ENCODE measurements around the gene NAALAD2. TPM values are rescaled to one million over a fixed set of nuclear protein-coding genes. Genes with fewer than 3 reads are reported as not detected.
"Not testable (repeated sequence)": the region's sequence is repeated elsewhere in the genome, so short reads cannot be mapped to it uniquely, and the experiment has no call there.

The NAALAD2 gene
- total RNA-seq, 1 experiment from 2014 or later: 142 TPM

- DNase-seq: no peak
- no peaks in the 10 kb centered on the region for H3K27me3 Mint-ChIP-seq (ENCODE audit: insufficient read depth, unreplicated experiment)
- Histone ChIP-seq H3K4me3 (ENCODE audit: low read depth, low read length) (no peak overlapping the region), H3K4me1 (no peaks in the 10 kb centered on the region), H3K9me3 (no peaks in the 10 kb centered on the region), H3K27me3 (replicated peaks; ENCODE audit: control insufficient read depth, insufficient read depth, low read length) (no peaks in the 10 kb centered on the region), H3K36me3 (ENCODE audit: control insufficient read depth, insufficient read depth, low read length) (no peaks in the 10 kb centered on the region; the same call in 1 of the 2 replicates)
- no TSS peak for BruUV-seq (replicated peaks)
- peaks cover 87% of the 10 kb centered on the region for H3K36me3 Mint-ChIP-seq (ENCODE audit: insufficient read depth, unreplicated experiment)
- peaks cover 13% of the 10 kb centered on the region for H3K4me1 Mint-ChIP-seq (ENCODE audit: low read depth, unreplicated experiment)
- no peaks in the 10 kb centered on the region for H3K9me3 Mint-ChIP-seq (ENCODE audit: unreplicated experiment)
- ChIA-PET POLR2A (no interaction called here), CTCF (no interaction called here)
- no peak for TF ChIP-seq CTCF (IDR thresholded peaks at IDR 0.05; ENCODE audit: insufficient read depth in 1 of 2, low read depth in 1 of 2, low read length in 1 of 2, severe bottlenecking in 1 of 2, unreplicated experiment in 1 of 2)
- H3K4me3 Mint-ChIP-seq (ENCODE audit: unreplicated experiment): no peak overlapping the region
- intact Hi-C loops (cut with micrococcal nuclease; ENCODE audit: unreplicated experiment): no loop called here
- H3K27ac Mint-ChIP-seq (ENCODE audit: unreplicated experiment): no peak overlapping the region
These were observed 67.9 kb downstream of the NAALAD2 start for GRCh38 chr11:90202342-90202741.

- H3K36me3 Mint-ChIP-seq (ENCODE audit: insufficient read depth, unreplicated experiment): peaks cover 87% of the 10 kb centered on the region
- no peaks in the 10 kb centered on the region for H3K27me3 Mint-ChIP-seq (ENCODE audit: insufficient read depth, unreplicated experiment)
- BruUV-seq (replicated peaks): no TSS peak
- intact Hi-C loops (cut with micrococcal nuclease; ENCODE audit: unreplicated experiment): loop anchor here (2.0 kb wide), 1 partner anchor 44 kb away; no protein-coding TSS in a partner anchor
- ChIA-PET CTCF (interaction anchor here (0.7 to 1.4 kb wide), 2 partner anchors 8 to 14 kb away, joined by 3 to 4 read pairs; no protein-coding TSS in a partner anchor), POLR2A (no interaction called here)
- Histone ChIP-seq H3K4me1 (no peaks in the 10 kb centered on the region), H3K36me3 (ENCODE audit: control insufficient read depth, insufficient read depth, low read length) (no peaks in the 10 kb centered on the region; the same call in 1 of the 2 replicates), H3K27me3 (replicated peaks; ENCODE audit: control insufficient read depth, insufficient read depth, low read length) (no peaks in the 10 kb centered on the region), H3K4me3 (ENCODE audit: low read depth, low read length) (no peak overlapping the region), H3K9me3 (no peaks in the 10 kb centered on the region)
- H3K9me3 Mint-ChIP-seq (ENCODE audit: unreplicated experiment): no peaks in the 10 kb centered on the region
- H3K4me1 Mint-ChIP-seq (ENCODE audit: low read depth, unreplicated experiment): peaks cover 7% of the 10 kb centered on the region
- H3K4me3 Mint-ChIP-seq (ENCODE audit: unreplicated experiment): no peak overlapping the region
- H3K27ac Mint-ChIP-seq (ENCODE audit: unreplicated experiment): peak overlapping the region; percentile 28
- no peak for DNase-seq
- TF ChIP-seq CTCF (IDR thresholded peaks at IDR 0.05; ENCODE audit: insufficient read depth in 1 of 2, low read depth in 1 of 2, low read length in 1 of 2, severe bottlenecking in 1 of 2, unreplicated experiment in 1 of 2): no peak
These were observed 69.9 kb downstream of the NAALAD2 start for GRCh38 chr11:90204407-90204806.

- DNase-seq: peak in 1 of 2 experiments; percentile 63
- Mint-ChIP-seq H3K9me3 (ENCODE audit: unreplicated experiment) (no peaks in the 10 kb centered on the region), H3K36me3 (ENCODE audit: insufficient read depth, unreplicated experiment) (peaks cover 89% of the 10 kb centered on the region), H3K4me1 (ENCODE audit: low read depth, unreplicated experiment) (peaks cover 7% of the 10 kb centered on the region), H3K27ac (ENCODE audit: unreplicated experiment) (peak overlapping the region; percentile 28), H3K4me3 (ENCODE audit: unreplicated experiment) (no peak overlapping the region), H3K27me3 (ENCODE audit: insufficient read depth, unreplicated experiment) (no peaks in the 10 kb centered on the region)
- Histone ChIP-seq H3K36me3 (ENCODE audit: control insufficient read depth, insufficient read depth, low read length) (no peaks in the 10 kb centered on the region; the same call in 1 of the 2 replicates), H3K9me3 (no peaks in the 10 kb centered on the region), H3K4me1 (no peaks in the 10 kb centered on the region), H3K27me3 (replicated peaks; ENCODE audit: control insufficient read depth, insufficient read depth, low read length) (no peaks in the 10 kb centered on the region), H3K4me3 (ENCODE audit: low read depth, low read length) (no peak overlapping the region)
- POLR2A ChIA-PET: no interaction called here
- CTCF ChIA-PET: interaction anchor here (0.7 to 1.4 kb wide), 2 partner anchors 8 to 15 kb away, joined by 3 to 4 read pairs; no protein-coding TSS in a partner anchor
- intact Hi-C loops (cut with micrococcal nuclease; ENCODE audit: unreplicated experiment): loop anchor here (1.0 to 2.0 kb wide), 4 partner anchors 11 to 254 kb away; no protein-coding TSS in a partner anchor
- BruUV-seq (replicated peaks): no TSS peak
- TF ChIP-seq CTCF (IDR thresholded peaks at IDR 0.05; ENCODE audit: insufficient read depth in 1 of 2, low read depth in 1 of 2, low read length in 1 of 2, severe bottlenecking in 1 of 2, unreplicated experiment in 1 of 2): peak; percentile 94 to 97
These were observed 70.6 kb downstream of the NAALAD2 start for GRCh38 chr11:90204832-90205646.

GRCh38 chr11:90207992-90208391 lies 73.5 kb downstream of the NAALAD2 start:
- H3K4me3 Mint-ChIP-seq (ENCODE audit: unreplicated experiment); H3K36me3 ChIP-seq (ENCODE audit: control insufficient read depth, insufficient read depth, low read length); H3K27me3 ChIP-seq (replicated peaks; ENCODE audit: control insufficient read depth, insufficient read depth, low read length); H3K9me3 ChIP-seq; H3K4me1 Mint-ChIP-seq (ENCODE audit: low read depth, unreplicated experiment); H3K27me3 Mint-ChIP-seq (ENCODE audit: insufficient read depth, unreplicated experiment); BruUV-seq (replicated peaks); H3K4me3 ChIP-seq (ENCODE audit: low read depth, low read length); H3K9me3 Mint-ChIP-seq (ENCODE audit: unreplicated experiment); intact Hi-C loops (cut with micrococcal nuclease; ENCODE audit: unreplicated experiment); DNase-seq; CTCF ChIA-PET; H3K4me1 ChIP-seq; POLR2A ChIA-PET; H3K27ac Mint-ChIP-seq (ENCODE audit: unreplicated experiment): not testable (repeated sequence)
- peaks cover 87% of the 10 kb centered on the region for H3K36me3 Mint-ChIP-seq (ENCODE audit: insufficient read depth, unreplicated experiment)
